HG03108 (cell line): ENCODE data around the gene ODF4.
"Not testable (repeated sequence)": the region's sequence is repeated elsewhere in the genome, so short reads cannot be mapped to it uniquely, and the experiment has no call there.

ENCODE experiments used
- ATAC-seq: cut with Tn5 transposase; IDR thresholded peaks from one replicate; pipeline ENCODE4 v1.9.1; 2021; ENCODE audit warnings: moderate library complexity; ENCODE audit not compliant: unreplicated experiment

The ODF4 gene

DNA sequence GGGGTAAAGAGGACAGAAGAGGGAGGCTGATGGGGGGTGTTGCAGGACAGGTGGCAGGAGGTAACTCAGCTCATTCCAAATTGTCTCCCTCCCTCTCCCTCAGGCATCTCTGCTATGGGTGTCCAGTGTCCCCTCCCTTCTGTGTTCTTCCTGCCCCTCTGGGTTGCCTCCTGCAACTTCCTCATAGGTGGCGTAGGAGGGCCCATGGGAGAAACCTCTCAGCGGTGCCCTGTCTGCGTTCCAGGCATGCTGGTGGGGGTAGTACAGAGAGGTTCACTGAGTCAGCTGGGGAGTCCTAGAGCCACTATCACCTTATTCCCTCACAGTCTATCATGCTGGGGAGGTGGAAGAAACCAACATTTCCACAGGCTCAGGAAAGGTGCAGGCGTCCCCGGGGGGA is 14.7 kb upstream of the ODF4 start:
- no peak for ATAC-seq

DNA sequence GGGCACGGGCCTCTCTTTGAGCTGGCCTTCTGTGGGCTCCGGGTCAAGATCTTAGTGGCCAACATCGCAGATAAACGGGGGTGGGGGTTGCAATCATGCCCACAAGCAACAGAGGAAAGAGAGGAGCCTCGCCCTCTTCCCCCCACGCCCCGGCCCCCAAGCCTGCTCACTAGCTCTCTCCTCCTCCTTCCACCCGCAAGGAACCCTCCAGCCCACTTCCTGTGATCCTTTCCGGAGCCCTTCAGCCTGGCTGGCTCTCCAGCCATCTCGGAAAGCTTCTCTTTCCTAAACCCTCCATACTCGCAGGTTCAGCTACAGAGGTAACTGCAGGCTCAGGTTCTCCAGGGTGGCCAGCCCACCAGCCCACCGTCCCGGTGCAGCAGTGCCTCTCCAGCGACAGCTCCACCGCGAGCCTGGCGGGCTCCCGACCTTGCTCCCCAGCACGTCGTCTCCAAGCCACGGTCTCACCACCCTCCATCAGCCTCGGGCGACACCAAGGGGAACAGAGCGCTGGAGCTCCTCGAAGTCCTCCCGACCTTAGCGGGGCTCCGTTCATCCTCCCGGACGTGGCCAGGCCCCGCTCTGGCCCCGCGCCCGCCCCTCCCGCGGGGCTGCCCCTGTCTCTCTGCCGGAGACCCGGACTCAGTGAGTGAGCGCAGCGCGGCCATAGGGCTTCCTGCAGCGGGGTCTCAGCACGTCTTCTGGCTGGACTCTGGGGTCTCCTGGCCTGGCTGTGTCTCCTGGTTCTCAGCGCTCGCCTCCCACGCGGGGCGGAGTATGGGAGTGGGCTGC is 12.9 kb upstream of the ODF4 start:
- ATAC-seq = no peak

DNA sequence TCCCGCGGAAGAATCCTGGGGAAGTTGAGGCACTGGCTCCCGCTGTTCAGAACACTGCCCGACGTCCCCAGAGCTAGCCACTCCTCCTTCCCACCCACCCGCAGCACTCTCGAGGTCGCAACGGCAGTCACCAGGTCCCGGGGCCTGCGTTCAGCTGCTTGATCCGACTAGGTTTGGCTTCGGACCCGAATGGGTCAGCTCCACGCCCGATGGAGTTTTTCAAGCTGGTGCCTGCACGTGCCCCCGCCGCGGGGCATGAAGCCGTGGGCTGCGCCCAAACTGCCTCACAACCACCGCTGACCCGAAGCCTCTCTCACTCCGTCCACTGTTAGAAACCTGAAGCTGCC is 12.4 kb upstream of the ODF4 start:
- no peak for ATAC-seq

DNA sequence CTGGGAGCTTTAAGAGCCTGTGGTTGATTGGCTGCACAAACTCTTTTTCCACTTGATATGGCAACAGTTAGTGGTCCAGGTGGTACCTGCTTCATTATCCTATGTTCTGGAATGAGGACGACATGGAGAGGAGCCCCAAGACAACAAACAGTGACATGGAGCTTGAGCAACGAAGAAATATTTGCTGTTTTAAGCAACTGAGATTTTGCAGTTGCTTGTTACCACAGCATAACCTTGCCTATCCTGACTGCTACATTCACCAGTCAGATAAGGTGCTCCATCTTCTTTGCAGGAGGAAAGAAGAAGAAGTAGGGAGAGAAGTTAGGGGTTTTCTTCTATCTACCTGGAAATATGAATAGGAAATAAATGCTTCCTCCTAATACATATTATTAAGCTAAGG is 7.5 kb upstream of the ODF4 start:
- no peak for ATAC-seq

DNA sequence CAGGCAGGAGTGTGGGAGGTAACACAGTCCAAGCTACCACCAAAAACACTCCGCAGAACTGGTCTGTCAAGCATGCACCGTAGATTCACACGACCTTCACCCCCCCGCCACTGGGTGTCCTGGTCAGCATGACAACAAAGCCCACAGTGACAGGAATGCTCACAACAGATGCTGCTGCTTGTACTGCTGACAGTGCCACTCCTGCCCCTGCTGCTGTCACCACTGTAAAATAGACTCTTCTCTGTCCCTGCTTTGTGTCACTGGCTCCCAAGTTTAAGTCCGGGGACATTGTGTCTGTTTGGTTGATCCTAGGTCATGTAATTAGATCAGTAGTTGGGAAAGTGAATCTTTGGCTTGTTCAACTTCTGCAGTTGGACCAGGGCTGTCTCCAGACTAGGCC is 7.0 kb upstream of the ODF4 start:
- ATAC-seq = no peak

DNA sequence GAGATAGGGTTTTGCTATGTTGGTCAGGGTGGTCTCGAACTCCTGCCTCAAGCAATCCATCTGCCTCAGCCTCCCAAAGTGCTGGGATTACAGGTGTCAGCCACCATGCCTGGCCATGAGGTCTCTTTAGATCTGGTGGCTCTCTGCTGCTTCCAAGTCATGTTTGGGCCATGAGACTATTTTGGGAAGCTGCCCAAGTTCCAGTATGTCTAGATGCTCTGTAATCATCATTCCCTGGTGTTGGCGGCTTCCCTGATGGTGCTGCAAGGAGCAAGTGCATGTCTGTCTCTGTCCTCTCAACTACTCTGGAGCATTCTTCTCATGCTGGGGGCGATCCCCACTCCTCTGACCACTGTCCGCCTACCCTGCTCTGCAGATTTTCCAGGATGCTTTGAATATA is 6.4 kb upstream of the ODF4 start:
- ATAC-seq = no peak

DNA sequence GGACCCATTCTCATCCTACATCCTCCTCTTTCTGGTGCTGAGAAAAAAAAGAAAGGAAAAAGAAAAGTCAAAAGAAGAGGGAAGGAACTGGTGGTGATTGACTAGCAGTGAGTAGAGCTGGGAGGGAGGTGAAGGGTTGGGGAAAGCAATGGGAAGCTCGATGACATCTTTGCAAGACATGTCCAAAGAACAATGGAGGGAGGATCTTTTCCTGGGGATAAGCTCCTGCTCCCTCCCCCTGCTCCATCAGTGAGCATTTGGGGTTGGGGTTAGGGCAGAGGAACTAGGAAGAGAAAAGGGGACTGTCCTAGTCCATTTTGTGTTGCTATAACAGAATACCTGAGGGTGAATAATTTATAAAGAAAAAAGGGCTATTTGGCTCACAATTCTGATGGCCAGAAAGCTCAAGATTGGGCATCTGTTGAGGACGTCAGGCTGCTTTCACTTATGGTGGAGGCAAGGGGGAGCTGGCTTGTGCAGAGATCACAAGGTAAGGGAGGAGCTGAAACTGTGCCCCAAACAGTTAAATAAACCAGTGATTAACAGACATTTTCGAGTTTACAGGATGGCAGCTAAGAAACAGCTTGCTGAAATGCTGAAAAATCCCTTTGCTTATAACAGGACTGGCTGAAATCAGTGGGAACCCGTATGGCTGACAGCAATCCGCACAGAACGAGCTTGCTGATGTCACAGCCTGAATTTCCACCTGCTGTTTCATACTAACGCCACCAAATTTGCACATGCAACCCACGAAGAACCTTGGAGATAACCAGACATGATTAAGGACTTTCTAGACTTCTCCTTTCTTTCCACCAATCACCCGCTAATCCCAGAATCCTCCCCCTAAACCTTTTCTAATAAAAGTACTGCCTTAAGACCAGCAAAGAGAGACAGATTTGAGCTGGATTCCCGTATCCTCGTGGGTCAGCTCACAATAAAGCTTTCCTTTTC is 1.6 kb upstream of the ODF4 start:
- ATAC-seq = no peak

DNA sequence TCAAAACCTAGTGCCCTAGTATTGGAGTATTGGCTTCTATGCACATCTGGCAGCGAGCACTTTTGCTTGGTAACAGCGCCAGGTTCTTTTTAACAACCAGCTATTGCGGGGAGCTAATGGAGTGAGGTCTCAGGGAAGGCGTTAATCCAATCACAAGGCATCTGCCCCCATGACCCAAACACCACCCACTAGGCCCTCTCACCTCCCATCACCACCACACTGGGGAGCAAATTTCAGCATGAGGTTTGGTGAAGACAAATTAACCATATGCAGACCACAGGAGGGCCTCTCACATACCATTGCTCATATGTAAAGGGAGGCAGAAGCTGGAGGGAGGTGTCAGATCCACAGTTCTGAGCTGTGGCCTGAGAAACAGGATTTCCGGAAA is 893 bp upstream of the ODF4 start:
- no peak for ATAC-seq

DNA sequence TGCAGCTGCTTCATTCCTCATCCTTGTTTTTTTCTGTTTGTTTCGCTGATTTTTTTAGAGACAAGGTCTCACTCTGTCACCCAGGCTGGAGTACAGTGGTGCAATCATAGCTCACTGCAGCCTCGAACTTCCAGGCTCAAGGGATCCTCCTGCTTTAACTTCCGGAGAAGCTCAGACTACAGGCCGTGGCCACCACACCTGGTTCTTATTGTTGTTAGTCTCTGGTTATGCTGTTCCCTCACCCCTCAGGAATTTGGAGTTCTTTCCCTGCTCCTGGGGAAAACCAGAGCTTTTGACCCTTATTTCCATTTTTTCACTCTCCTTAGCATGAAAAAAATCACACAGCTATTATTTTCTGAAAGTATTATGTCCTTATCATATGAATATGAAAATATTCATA is 1.8 kb downstream of the ODF4 start:
- no peak for ATAC-seq

DNA sequence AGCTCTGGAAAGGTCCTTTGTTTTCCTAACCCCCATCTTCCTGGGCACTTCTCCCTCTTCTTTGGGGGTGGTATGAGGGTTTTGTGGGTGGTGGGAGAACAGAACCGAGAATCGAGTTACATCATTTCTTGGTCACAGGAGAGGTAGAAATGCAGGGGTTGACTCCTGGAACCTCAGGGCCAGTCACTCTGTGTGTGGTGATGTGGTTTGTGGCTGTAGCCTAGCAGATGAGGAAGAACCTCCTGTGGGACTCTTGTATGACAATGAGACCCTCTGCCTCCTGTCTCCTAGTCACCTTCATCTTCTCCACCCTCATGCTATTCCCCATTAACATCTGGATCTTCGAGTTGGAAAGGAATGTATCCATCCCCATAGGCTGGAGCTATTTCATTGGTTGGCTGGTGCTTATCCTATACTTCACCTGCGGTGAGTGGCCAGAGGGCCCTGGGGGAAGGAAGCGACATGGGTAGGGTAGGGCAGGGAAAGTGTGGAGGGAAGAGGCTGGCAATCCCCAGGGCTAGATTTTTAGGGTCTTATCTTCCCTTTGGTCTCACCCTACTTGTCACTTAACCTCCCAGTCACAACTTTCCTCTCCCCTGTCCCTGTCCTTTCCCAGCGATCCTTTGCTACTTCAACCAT is 5.5 kb downstream of the ODF4 start:
- no peak for ATAC-seq

DNA sequence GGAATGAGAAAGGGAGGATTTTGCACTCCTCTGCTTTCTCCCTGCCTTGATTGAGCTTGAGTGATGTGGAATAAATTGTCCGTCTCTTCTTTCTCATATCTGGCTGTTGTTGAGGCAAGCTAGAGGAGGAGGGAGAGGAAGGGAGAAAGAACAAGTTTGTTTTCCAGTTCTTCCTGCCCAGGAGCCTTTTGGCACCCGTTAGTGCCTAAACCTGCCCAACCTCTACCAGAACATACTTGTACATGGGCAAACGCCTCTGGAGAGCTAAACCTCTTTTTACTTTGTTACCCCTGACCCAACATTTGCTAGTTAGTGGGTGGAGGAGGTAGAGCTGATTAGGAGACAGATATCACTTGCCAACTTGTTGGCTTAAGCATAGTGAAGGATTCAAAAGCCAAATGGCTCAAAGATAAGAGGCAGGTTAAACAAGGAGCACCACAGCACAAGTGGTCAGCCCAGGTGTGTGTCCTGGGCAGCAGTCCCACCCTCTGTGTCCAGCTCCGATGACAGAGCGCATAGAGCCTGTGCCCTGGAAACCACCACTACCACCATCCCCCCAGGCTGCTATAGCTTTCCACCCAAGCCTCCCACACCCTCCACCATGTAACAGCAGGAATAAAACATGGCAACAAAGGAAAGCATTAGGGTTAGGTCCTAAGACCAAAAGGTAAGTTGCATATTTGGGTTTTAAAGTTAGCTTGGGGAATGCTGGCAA is 6.5 kb downstream of the ODF4 start:
- no peak for ATAC-seq

DNA sequence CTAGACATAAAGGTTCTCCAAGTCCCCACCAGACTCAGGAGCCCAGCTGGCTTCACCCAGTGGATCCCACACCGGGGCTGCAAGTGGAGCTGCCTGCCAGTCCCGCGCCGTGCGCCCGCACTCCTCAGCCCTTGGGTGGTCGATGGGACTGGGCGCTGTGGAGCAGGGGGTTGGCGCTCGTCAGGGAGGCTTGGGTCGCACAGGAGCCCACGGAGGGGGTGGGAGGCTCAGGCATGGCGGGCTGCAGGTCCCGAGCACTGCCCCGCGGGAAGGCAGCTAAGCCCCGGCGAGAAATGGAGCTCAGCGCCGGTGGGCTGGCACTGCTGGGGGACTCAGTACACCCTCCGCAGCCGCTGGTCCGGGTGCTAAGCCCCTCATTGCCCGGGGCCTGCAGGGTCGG is 7.4 kb downstream of the ODF4 start:
- ATAC-seq = not testable (repeated sequence)

DNA sequence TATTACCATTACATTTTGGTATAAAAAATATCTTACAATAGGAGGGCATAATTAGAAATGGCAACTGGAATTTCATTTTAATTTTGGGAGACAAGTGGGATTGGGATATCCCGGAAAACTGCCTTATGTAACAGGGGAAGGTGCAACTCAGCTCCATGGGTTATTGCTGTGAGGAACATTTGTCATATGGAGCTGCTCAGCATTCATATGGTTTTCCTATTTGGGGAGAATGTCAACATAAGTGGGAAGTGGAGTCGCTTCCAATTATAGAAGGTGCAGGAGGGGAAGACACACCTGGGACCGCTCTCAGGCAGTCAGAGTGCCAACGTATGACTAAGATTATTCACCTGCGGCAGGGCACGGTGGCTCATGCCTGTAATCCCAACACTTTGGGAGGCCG is 10.7 kb downstream of the ODF4 start:
- no peak for ATAC-seq

DNA sequence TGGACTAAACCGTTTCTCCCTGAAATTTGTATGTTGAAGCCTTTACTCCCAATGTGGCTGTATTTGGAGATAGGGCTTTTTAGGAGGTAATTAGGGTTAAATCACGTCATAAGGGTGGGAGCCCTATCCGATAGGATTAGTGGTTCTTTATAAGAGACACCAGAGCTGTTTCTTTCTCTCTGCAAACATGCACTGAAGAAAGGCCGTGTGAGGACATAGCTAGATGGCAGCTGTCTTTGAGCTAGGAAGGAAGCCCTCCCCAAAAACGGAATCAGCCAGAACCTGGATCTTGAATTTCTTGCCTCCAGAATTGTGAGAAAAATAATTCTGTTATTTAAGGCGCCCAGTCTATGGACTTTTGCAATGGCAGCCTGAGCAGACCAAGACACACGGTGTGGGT is 14.1 kb downstream of the ODF4 start:
- no peak for ATAC-seq

DNA sequence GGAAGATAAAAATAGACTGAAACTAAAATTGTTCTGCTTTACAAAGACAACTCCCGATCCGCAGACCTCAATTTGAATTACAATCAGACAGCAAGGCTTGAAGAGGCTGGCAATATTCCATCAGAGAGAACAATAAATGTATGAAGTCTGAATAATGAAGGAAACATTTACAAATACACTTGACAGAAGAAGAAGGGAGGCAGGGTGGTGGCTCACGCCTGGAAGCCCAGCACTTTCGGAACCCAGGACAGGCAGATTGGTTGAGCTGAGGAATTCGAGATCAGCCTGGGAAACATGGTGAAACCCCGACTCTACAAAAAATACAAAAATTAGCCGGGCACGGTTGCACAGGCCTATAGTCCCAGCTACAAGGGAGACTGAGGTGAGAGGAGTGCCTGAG is 14.6 kb downstream of the ODF4 start:
- ATAC-seq = no peak

DNA sequence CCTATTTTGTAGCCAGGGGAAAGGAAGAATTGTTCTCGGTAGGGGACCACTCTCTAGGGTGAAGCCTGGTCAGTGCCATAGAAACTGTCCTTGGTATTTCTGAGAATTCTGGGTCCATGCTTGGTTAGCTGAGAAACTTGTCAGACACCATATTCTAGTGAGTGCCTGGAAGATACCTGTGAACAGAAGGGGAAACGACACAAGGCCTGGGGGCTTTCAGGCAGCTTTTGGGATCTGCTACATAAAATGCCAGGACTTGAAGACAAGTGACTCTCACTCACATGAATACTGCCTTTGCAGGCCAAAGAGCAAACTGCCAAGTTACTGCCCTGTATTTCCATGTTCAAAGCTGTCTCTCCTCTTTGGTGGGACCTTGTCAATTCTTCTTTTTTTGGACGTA is 18.3 kb downstream of the ODF4 start:
- no peak for ATAC-seq

DNA sequence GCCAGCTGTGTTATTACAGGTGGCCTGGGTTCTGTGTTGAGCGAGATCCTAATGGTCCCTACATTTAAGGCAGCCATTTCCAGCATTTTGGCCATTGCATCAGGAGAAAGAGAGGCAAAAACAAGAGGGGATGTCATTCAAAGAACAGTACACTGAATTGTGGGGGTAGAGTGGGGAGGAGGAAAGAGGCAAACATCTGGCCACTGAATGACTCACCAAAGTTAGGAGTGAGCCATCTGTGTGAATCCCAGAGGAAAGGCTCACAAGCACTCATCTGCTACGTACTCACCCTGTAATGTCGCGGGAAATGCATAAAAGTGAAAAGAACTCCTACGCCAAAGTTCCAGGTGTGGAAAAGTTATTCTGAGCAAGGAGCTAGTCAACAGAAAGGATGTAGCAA is 20.1 kb downstream of the ODF4 start:
- ATAC-seq = no peak

DNA sequence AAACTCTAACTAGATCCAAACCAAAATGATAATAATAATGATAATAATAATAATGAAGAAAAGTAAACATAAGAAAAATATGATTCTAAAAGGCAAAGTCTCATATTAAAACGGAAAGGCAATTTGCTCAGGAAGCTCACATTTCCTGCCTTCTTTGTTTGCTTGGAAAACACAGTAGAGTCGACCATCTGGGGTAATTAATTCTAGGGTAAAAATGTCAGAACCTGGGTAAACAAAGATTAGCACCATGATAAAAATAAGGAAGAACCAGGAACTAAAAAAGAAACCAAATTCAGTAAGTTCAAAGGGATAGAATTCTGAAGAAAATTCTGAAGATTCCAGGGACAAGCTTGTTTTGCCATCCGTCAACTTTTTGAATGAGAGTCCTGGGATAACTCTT is 20.6 kb downstream of the ODF4 start:
- ATAC-seq = no peak

DNA sequence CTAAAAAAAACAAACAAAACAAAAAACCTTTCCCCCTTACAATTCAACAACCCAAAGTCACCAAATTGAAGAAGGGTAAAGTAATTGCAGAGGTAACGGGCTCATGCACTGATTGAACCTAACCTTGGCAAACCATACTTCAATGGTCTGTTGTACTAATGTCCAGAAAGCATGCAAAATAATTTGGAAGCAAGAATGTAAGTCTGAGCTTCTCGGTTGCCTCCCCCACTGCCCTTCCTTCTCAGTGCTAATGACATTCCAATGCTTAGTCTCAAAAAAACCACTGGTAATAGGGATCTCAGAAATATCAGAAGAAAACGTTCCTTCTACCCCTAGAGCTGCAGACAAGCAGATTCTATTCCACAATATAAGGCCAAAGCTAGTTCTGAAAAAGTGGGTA is 21.1 kb downstream of the ODF4 start:
- ATAC-seq = no peak

DNA sequence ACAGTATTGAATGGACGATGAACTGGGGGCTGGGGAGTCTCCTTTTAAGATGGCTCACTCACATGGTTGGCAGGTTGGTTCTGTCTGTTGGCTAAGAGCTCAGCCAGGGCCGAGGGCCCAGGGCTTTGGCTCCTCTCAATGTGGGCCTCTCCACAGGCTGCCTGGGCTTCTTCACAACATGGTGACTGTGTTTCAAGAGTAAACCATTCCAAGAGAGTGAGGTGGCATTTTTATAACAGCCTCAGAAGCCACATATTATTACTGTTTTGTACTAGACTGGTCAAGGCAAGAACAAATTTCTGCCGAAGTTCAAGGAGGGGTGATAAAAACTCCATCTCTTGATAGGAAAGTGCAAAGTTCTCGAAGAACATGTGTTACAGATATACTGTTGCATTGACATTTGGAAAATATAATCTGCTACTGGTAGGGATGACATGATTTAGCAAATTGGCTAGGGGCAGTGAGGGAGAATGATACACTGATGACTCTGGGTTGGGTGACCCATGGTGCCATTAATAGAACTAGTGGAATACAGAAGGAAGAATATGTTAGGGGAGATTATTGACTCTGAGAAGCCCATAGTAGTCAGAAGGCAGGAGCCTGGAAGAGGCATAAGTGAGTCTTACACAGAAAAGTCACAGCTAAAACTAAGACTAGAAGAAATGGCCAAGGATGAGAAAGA is 23.2 kb downstream of the ODF4 start:
- no peak for ATAC-seq

DNA sequence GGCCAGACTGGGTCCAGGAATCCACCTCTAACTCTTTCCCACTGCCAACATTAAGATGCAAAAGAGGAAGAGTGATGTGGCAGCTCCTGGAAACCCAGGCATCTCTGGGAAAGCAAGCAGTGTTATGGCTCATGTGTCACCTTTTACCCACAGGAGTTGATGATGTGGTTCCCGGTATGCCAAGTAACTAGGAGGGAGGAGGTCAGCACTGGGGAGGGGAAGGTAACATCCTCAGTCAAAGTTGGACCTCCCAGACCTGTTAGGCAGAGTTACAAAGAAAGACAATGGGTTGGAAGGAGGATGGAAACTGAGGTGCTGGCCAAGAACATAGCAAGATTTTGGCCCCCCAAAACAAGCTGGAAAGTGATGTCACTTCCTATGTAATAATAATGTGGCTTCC is 25.5 kb downstream of the ODF4 start:
- no peak for ATAC-seq
